Spleen (tissue), 7 donors: Measurements from ENCODE around the gene TM9SF2.

Experiments
- POLR2A ChIP-seq, 3 donors: fragments of 450-650 bp; IDR thresholded peaks; one replicate each; pipeline ENCODE4 v1.5.1; 2017; ENCODE audit warnings: antibody characterized with exemption in 3 of 3, mild to moderate bottlenecking in 1 of 3
- TF ChIP-seq, protein P1 (sequence below), 11 experiments: fragments of 200-600 bp in 7 of 11; fragments of 450-650 bp in 4 of 11; sonication (generic) in 4 of 11; IDR thresholded peaks in 8 of 11; conservative IDR thresholded peaks in 3 of 11; 1 replicate in 7 of 11; 2 replicates in 4 of 11; pipeline versions ENCODE4 v1.4.0 to v1.8.0; 2016 to 2021; ENCODE audit warnings: antibody characterized with exemption in 11 of 11, inconsistent platforms in 4 of 11, mild to moderate bottlenecking in 1 of 11
- donor health status: DM: no; HTN: no; CAD: no; lungs with moderate emphysema.
- donor health status: DM: no; HTN: no; CAD: no.
- donor health status: DM: no; HTN: no; CAD: no.

DNA sequence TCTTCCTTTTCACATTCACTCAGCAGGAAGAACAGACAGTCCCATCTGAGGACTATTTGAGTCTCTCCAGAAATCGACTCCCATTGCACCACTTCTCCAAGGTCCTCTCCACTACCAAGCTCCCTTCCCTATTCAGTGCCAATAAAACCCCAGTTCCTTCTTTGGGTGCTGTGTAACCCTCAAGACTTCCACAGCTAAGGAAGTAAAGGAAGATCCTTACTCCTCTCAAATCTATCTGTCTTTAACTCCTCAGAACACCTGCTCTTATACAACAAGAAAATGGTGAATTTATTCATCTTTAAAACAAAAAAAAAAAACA lies 29.2 kb upstream of the TM9SF2 start:
- TF ChIP-seq, protein P1, sequence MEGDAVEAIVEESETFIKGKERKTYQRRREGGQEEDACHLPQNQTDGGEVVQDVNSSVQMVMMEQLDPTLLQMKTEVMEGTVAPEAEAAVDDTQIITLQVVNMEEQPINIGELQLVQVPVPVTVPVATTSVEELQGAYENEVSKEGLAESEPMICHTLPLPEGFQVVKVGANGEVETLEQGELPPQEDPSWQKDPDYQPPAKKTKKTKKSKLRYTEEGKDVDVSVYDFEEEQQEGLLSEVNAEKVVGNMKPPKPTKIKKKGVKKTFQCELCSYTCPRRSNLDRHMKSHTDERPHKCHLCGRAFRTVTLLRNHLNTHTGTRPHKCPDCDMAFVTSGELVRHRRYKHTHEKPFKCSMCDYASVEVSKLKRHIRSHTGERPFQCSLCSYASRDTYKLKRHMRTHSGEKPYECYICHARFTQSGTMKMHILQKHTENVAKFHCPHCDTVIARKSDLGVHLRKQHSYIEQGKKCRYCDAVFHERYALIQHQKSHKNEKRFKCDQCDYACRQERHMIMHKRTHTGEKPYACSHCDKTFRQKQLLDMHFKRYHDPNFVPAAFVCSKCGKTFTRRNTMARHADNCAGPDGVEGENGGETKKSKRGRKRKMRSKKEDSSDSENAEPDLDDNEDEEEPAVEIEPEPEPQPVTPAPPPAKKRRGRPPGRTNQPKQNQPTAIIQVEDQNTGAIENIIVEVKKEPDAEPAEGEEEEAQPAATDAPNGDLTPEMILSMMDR (IDR thresholded peaks at IDR 0.05 in 8 of 11, conservative IDR thresholded peaks at IDR 0.05 in 3 of 11) = no peak
- no peak for TF ChIP-seq POLR2A (IDR thresholded peaks at IDR 0.05)
